ENCODE data around the gene FOXJ1.

The FOXJ1 gene

GRCh38 chr17:76176701-76177574 lies 35.9 kb upstream of the FOXJ1 start:
- no peak overlapping the region for H3K27ac ChIP-seq (ENCODE audit: low read depth, low read length)
- H3K9ac ChIP-seq (ENCODE audit: low read depth in 1 of 2, low read length in 2 of 2): no peak overlapping the region
- no peaks in the 10 kb centered on the region for H3K27me3 ChIP-seq (ENCODE audit: control insufficient read depth in 1 of 2, insufficient read depth in 2 of 2, low read length in 2 of 2)
- peaks cover 0 to 7% of the 10 kb centered on the region in 2 donors for H3K4me1 ChIP-seq (ENCODE audit: control insufficient read depth in 1 of 2, insufficient read depth in 2 of 2, low read length in 2 of 2)
- peaks cover 0 to under 1% of the 10 kb centered on the region in 2 donors for H3K36me3 ChIP-seq (ENCODE audit: control insufficient read depth in 1 of 2, insufficient read depth in 2 of 2, low read length in 2 of 2)
- no peaks in the 10 kb centered on the region for H3K9me3 ChIP-seq (ENCODE audit: control insufficient read depth in 1 of 2, low read length in 2 of 2)
- H3K4me3 ChIP-seq (ENCODE audit: low read depth in 1 of 2, low read length in 2 of 2): no peak overlapping the region

GRCh38 chr17:76174037-76174436 lies 33.0 kb upstream of the FOXJ1 start:
- Histone ChIP-seq H3K9me3 (ENCODE audit: control insufficient read depth in 1 of 2, low read length in 2 of 2) (no peaks in the 10 kb centered on the region), H3K27ac (ENCODE audit: low read depth, low read length) (no peak overlapping the region), H3K4me3 (ENCODE audit: low read depth in 1 of 2, low read length in 2 of 2) (no peak overlapping the region), H3K36me3 (ENCODE audit: control insufficient read depth in 1 of 2, insufficient read depth in 2 of 2, low read length in 2 of 2) (peaks cover 0 to 10% of the 10 kb centered on the region in 2 donors), H3K4me1 (ENCODE audit: control insufficient read depth in 1 of 2, insufficient read depth in 2 of 2, low read length in 2 of 2) (no peaks in the 10 kb centered on the region), H3K9ac (ENCODE audit: low read depth in 1 of 2, low read length in 2 of 2) (no peak overlapping the region), H3K27me3 (ENCODE audit: control insufficient read depth in 1 of 2, insufficient read depth in 2 of 2, low read length in 2 of 2) (no peaks in the 10 kb centered on the region)

- Histone ChIP-seq H3K4me1 (ENCODE audit: control insufficient read depth in 1 of 2, insufficient read depth in 2 of 2, low read length in 2 of 2) (no peaks in the 10 kb centered on the region), H3K9me3 (ENCODE audit: control insufficient read depth in 1 of 2, low read length in 2 of 2) (no peaks in the 10 kb centered on the region), H3K36me3 (ENCODE audit: control insufficient read depth in 1 of 2, insufficient read depth in 2 of 2, low read length in 2 of 2) (peaks cover 0 to 10% of the 10 kb centered on the region in 2 donors), H3K27me3 (ENCODE audit: control insufficient read depth in 1 of 2, insufficient read depth in 2 of 2, low read length in 2 of 2) (no peaks in the 10 kb centered on the region), H3K4me3 (ENCODE audit: low read depth in 1 of 2, low read length in 2 of 2) (no peak overlapping the region), H3K9ac (ENCODE audit: low read depth in 1 of 2, low read length in 2 of 2) (no peak overlapping the region), H3K27ac (ENCODE audit: low read depth, low read length) (no peak overlapping the region)
These were observed 32.4 kb upstream of the FOXJ1 start for GRCh38 chr17:76173474-76173873.

GRCh38 chr17:76171706-76172105 lies 30.7 kb upstream of the FOXJ1 start:
- H3K4me3 ChIP-seq (ENCODE audit: low read depth in 1 of 2, low read length in 2 of 2): no peak overlapping the region
- H3K9ac ChIP-seq (ENCODE audit: low read depth in 1 of 2, low read length in 2 of 2): no peak overlapping the region
- no peaks in the 10 kb centered on the region for H3K9me3 ChIP-seq (ENCODE audit: control insufficient read depth in 1 of 2, low read length in 2 of 2)
- H3K4me1 ChIP-seq (ENCODE audit: control insufficient read depth in 1 of 2, insufficient read depth in 2 of 2, low read length in 2 of 2): no peaks in the 10 kb centered on the region
- H3K27ac ChIP-seq (ENCODE audit: low read depth, low read length): no peak overlapping the region
- H3K36me3 ChIP-seq (ENCODE audit: control insufficient read depth in 1 of 2, insufficient read depth in 2 of 2, low read length in 2 of 2): peaks cover 0 to 17% of the 10 kb centered on the region in 2 donors
- H3K27me3 ChIP-seq (ENCODE audit: control insufficient read depth in 1 of 2, insufficient read depth in 2 of 2, low read length in 2 of 2): no peaks in the 10 kb centered on the region

- Histone ChIP-seq H3K27ac (ENCODE audit: low read depth, low read length) (no peak overlapping the region), H3K36me3 (ENCODE audit: control insufficient read depth in 1 of 2, insufficient read depth in 2 of 2, low read length in 2 of 2) (peaks cover 0 to 19% of the 10 kb centered on the region in 2 donors), H3K4me3 (ENCODE audit: low read depth in 1 of 2, low read length in 2 of 2) (no peak overlapping the region), H3K9me3 (ENCODE audit: control insufficient read depth in 1 of 2, low read length in 2 of 2) (no peaks in the 10 kb centered on the region), H3K4me1 (ENCODE audit: control insufficient read depth in 1 of 2, insufficient read depth in 2 of 2, low read length in 2 of 2) (no peaks in the 10 kb centered on the region), H3K9ac (ENCODE audit: low read depth in 1 of 2, low read length in 2 of 2) (no peak overlapping the region), H3K27me3 (ENCODE audit: control insufficient read depth in 1 of 2, insufficient read depth in 2 of 2, low read length in 2 of 2) (no peaks in the 10 kb centered on the region)
These were observed 29.1 kb upstream of the FOXJ1 start for GRCh38 chr17:76170114-76170513.

- Histone ChIP-seq H3K4me1 (ENCODE audit: control insufficient read depth in 1 of 2, insufficient read depth in 2 of 2, low read length in 2 of 2) (no peaks in the 10 kb centered on the region), H3K27ac (ENCODE audit: low read depth, low read length) (no peak overlapping the region), H3K27me3 (ENCODE audit: control insufficient read depth in 1 of 2, insufficient read depth in 2 of 2, low read length in 2 of 2) (no peaks in the 10 kb centered on the region), H3K9me3 (ENCODE audit: control insufficient read depth in 1 of 2, low read length in 2 of 2) (no peaks in the 10 kb centered on the region), H3K9ac (ENCODE audit: low read depth in 1 of 2, low read length in 2 of 2) (no peak overlapping the region), H3K36me3 (ENCODE audit: control insufficient read depth in 1 of 2, insufficient read depth in 2 of 2, low read length in 2 of 2) (peaks cover 0 to 26% of the 10 kb centered on the region in 2 donors), H3K4me3 (ENCODE audit: low read depth in 1 of 2, low read length in 2 of 2) (no peak overlapping the region)
These were observed 25.9 kb upstream of the FOXJ1 start for GRCh38 chr17:76166906-76167305.

- Histone ChIP-seq H3K27ac (ENCODE audit: low read depth, low read length) (no peak overlapping the region), H3K27me3 (ENCODE audit: control insufficient read depth in 1 of 2, insufficient read depth in 2 of 2, low read length in 2 of 2) (no peaks in the 10 kb centered on the region), H3K9ac (ENCODE audit: low read depth in 1 of 2, low read length in 2 of 2) (no peak overlapping the region), H3K4me3 (ENCODE audit: low read depth in 1 of 2, low read length in 2 of 2) (no peak overlapping the region), H3K9me3 (ENCODE audit: control insufficient read depth in 1 of 2, low read length in 2 of 2) (no peaks in the 10 kb centered on the region), H3K36me3 (ENCODE audit: control insufficient read depth in 1 of 2, insufficient read depth in 2 of 2, low read length in 2 of 2) (peaks cover 0 to 27% of the 10 kb centered on the region in 2 donors), H3K4me1 (ENCODE audit: control insufficient read depth in 1 of 2, insufficient read depth in 2 of 2, low read length in 2 of 2) (no peaks in the 10 kb centered on the region)
These were observed 25.1 kb upstream of the FOXJ1 start for GRCh38 chr17:76166168-76166567.

- no peak overlapping the region for H3K27ac ChIP-seq (ENCODE audit: low read depth, low read length)
- no peaks in the 10 kb centered on the region for H3K4me1 ChIP-seq (ENCODE audit: control insufficient read depth in 1 of 2, insufficient read depth in 2 of 2, low read length in 2 of 2)
- H3K36me3 ChIP-seq (ENCODE audit: control insufficient read depth in 1 of 2, insufficient read depth in 2 of 2, low read length in 2 of 2): peaks cover 0 to 24% of the 10 kb centered on the region in 2 donors
- no peaks in the 10 kb centered on the region for H3K27me3 ChIP-seq (ENCODE audit: control insufficient read depth in 1 of 2, insufficient read depth in 2 of 2, low read length in 2 of 2)
- no peak overlapping the region for H3K4me3 ChIP-seq (ENCODE audit: low read depth in 1 of 2, low read length in 2 of 2)
- H3K9me3 ChIP-seq (ENCODE audit: control insufficient read depth in 1 of 2, low read length in 2 of 2): no peaks in the 10 kb centered on the region
- no peak overlapping the region for H3K9ac ChIP-seq (ENCODE audit: low read depth in 1 of 2, low read length in 2 of 2)
These were observed 23.3 kb upstream of the FOXJ1 start for GRCh38 chr17:76164331-76164730.

- H3K4me1 ChIP-seq (ENCODE audit: control insufficient read depth in 1 of 2, insufficient read depth in 2 of 2, low read length in 2 of 2): no peaks in the 10 kb centered on the region
- no peak overlapping the region for H3K27ac ChIP-seq (ENCODE audit: low read depth, low read length)
- no peaks in the 10 kb centered on the region for H3K27me3 ChIP-seq (ENCODE audit: control insufficient read depth in 1 of 2, insufficient read depth in 2 of 2, low read length in 2 of 2)
- no peak overlapping the region for H3K4me3 ChIP-seq (ENCODE audit: low read depth in 1 of 2, low read length in 2 of 2)
- no peaks in the 10 kb centered on the region for H3K9me3 ChIP-seq (ENCODE audit: control insufficient read depth in 1 of 2, low read length in 2 of 2)
- H3K36me3 ChIP-seq (ENCODE audit: control insufficient read depth in 1 of 2, insufficient read depth in 2 of 2, low read length in 2 of 2): peaks cover 0 to 28% of the 10 kb centered on the region in 2 donors
- H3K9ac ChIP-seq (ENCODE audit: low read depth in 1 of 2, low read length in 2 of 2): no peak overlapping the region
These were observed 22.9 kb upstream of the FOXJ1 start for GRCh38 chr17:76163919-76164318.

- H3K9ac ChIP-seq (ENCODE audit: low read depth in 1 of 2, low read length in 2 of 2): no peak overlapping the region
- no peaks in the 10 kb centered on the region for H3K4me1 ChIP-seq (ENCODE audit: control insufficient read depth in 1 of 2, insufficient read depth in 2 of 2, low read length in 2 of 2)
- no peak overlapping the region for H3K4me3 ChIP-seq (ENCODE audit: low read depth in 1 of 2, low read length in 2 of 2)
- peaks cover 3 to 31% of the 10 kb centered on the region in 2 donors for H3K36me3 ChIP-seq (ENCODE audit: control insufficient read depth in 1 of 2, insufficient read depth in 2 of 2, low read length in 2 of 2)
- no peaks in the 10 kb centered on the region for H3K9me3 ChIP-seq (ENCODE audit: control insufficient read depth in 1 of 2, low read length in 2 of 2)
- no peak overlapping the region for H3K27ac ChIP-seq (ENCODE audit: low read depth, low read length)
- no peaks in the 10 kb centered on the region for H3K27me3 ChIP-seq (ENCODE audit: control insufficient read depth in 1 of 2, insufficient read depth in 2 of 2, low read length in 2 of 2)
These were observed 20.7 kb upstream of the FOXJ1 start for GRCh38 chr17:76161619-76162266.

Data from duodenal mucosa (tissue), 2 donors.